Inflammatory macrophage (primary cell): ENCODE results near the gene MEIKIN.
"Not testable (repeated sequence)": the region's sequence is repeated elsewhere in the genome, so short reads cannot be mapped to it uniquely, and the experiment has no call there.

Source experiments
- DNase-seq, 2 donors: peaks; one replicate each; pipeline ENCODE4 v3.0.0-alpha.2; 2020 to 2022

MEIKIN gene

DNA sequence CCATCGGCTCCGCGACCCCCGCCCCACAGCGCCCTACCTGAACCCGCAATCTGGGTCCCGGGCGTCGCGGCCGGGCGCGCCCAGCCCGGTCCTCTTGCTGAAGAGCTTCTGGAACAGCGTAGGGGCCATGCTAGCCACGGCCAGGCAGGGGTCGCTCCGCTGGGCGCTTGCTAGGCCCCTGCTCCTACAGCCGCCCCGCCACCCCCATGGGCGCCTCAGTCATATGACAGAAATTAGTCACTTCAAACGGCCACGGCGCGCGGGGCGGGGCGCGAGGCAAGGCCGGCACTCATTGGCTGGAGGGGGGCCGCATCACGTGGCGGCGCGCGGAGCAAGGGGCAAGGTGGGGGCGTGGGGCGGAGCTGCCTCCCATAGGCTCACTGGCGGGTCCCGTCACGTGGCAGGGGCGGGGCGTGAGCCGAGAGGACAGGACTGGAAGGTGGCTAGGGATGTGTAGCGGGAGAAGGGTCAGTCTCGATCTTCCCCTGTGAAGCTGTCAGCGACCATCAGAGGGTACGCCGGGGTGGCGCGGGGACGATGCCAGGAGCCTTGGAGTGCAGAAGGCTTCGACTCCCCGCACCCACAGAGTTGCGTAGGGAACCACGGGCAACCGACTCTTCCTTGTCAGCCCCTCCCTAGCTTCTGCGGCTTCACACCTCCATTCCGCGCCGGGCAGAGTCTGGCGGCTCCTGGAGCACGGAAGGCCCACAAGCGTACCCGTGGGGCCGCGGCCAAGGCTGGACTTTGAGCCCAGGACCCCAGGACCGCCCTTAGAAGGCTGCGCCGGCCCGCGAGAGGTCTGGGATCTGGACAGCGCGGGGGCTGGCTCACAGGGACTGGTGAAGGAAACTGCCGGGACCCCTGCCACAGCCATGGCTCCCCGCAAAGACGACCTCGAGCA lies 148.4 kb downstream of the MEIKIN start, which contains the start of gene FNIP1:
Gene FNIP1, minus strand, starts transcription at position 225 of the 901 bp plus-strand sequence. Its CDS starts 96 bp downstream, at position 129.
- DNase-seq: peak; percentile 99

DNA sequence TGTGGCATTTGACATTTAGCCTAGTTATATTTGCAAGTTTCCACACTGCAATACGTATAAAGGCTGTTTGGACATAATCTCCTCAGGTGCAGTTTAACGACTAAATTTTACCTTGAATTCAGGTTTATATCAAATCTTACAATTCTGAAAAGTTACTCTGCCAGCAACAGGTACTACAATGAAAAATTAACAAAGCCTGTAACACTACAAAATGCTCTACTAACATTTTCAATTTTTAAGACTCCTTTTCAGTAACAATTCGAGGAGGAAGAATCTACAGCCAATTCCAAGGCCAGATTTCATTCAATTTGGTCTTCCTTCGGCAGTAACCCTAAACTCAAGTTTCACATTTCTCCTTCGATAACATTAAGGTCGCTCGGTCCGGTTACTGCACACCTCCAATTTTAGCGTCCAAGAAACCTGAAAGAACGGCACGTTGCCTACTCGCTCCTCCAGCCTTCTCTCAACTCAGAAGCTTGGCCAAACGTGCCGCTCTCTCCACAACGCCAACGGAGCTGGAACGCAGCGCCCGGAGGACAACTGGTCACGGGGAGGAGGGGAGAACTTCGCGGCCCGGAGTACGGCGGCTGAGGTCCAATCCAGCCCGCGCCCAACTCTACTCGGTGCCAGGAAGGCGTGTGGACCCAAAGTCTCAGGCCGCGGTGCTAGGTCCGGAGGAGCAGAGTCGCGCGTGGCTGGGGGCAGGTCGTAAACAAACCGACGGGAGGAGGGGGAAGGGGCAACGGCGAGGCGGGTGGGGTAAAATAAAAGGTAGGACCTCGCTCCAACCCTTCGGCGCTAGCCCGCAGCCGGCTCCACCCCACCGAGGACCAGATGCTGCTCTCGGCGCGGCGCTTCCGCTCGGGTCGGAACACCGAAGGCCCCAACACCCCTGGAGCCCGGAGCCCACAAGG lies 149.3 kb downstream of the MEIKIN start:
- peak; percentile 33 to 62 for DNase-seq

DNA sequence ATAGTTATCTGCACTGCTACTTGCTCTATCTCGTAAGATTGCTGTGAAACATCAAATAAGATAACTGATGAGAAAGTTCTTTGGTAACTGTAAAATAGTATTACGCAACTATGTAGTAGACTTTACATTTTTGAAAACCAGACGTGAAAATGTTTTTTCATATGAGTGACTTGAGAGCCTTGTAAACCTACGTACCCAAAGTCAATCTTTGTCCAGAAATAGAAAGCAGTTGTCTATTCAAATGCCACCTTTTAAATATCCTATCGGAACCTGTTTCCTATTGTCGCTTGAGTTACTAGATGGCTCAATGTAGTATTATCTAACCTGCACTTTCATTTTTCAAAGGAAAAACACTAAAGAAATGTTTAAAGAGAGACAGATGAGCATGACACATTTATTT lies 150.2 kb downstream of the MEIKIN start:
- peak in 1 of 2 donors; percentile 11 for DNase-seq

DNA sequence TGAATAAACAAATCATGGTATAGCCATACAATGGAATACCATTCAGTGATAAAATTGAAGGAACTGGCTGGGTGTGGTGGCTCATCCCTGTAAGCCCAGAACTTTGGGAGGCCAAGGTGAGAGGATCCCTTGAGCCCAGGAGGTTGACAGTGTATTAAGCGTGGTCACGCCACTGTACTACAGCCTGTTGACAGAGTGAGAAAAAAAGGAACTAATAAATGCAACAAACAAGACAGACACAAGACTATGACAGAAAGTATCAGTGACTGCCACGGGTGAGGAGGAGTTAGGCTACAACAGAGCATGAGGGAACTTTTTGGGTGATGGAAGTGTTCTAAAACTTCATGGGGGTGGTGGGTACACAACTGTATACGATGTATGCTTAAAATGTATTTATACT lies 150.9 kb downstream of the MEIKIN start:
- peak; percentile 73 to 74 for DNase-seq

DNA sequence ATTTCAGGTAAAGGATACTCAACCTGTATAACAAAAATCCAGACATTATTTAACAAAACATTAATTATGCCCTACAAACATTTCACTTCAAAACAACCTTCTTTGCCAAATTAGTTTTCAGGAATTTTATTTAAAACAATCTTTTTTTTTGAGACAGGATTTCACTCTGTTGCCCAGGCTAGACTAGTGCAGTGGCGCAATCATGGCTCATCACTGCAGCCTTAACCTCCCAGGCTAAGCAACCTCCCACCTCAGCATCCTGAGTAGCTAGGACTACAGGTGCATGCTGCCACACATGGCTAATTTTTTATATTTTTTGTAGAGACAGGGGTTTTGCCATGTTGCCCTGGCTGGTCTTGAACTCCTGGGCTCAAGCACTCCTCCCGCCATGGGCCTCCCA lies 152.6 kb downstream of the MEIKIN start:
- DNase-seq: no peak

DNA sequence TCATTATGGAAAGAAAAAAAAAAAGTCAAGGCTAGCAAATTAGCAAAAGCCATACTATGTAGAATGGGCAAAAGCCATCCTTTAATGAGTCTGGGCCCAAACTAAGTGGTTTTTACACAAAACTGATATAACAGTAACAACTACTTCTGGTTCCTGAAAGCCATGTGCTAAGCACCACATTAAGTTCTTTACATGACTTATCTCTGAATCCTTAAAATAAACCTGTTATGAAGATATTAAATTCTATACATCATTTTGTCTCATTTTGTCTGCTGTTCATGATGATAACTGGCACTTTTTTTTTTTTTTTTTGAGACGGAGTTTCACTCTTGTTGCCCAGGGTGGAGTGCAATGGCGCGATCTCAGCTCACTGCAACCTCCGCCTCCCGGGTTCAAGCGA lies 153.6 kb downstream of the MEIKIN start:
- no peak for DNase-seq

DNA sequence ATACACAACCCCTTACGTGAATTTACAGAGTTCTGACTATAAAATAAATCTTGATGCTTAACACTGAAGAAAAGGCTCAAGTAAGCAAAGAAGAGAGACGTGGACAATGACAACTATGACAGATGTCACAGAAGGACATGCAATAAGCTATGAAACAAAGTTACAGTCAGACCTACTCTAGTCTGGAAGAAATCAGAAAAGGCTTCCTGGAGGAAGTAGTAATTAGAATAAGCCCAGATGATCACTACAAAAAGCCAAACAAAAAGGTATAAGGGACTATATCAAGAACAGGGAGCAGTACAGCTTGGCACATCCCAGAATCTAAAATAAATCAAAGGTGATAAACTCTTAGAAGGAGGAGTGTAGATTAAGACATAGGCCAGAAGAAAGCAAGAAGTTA lies 154.9 kb downstream of the MEIKIN start:
- DNase-seq: no peak

DNA sequence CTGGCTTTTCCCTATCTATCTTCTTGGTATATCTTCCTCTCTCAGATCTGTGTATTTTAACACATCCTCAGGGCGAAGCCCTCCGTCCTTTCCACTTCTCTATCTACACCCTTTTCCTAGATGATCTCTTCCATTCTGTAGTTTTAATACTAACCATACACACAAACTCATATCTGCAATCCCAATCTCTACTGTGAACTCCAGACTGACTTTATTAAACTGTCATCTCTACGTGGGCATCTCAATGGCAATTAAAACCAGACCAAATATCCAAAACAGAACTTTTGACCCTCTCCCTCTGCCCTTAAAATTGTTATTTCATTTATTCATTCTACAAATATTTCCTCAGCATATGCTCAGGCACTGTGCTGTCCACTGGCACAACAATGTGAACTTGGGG lies 155.7 kb downstream of the MEIKIN start:
- no peak for DNase-seq

DNA sequence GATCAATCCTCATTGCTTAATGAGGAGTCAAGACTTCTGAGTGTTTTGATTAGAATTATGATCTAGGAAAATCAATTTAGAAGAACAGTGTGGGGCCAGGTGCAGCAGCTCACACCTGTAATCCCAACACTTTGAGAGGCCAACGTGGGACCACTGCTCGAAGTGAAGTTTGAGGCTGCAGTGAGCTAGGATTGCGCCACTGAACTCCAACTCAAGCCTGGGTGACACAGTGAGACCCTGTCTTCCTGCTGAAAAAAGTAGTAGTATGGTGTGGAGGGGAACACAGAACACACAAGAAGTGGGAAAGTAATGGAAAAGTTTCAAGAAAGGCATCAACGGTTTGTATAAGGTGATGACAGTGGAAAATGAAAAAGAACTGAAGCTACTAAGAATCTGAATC lies 157.7 kb downstream of the MEIKIN start:
- no peak for DNase-seq

DNA sequence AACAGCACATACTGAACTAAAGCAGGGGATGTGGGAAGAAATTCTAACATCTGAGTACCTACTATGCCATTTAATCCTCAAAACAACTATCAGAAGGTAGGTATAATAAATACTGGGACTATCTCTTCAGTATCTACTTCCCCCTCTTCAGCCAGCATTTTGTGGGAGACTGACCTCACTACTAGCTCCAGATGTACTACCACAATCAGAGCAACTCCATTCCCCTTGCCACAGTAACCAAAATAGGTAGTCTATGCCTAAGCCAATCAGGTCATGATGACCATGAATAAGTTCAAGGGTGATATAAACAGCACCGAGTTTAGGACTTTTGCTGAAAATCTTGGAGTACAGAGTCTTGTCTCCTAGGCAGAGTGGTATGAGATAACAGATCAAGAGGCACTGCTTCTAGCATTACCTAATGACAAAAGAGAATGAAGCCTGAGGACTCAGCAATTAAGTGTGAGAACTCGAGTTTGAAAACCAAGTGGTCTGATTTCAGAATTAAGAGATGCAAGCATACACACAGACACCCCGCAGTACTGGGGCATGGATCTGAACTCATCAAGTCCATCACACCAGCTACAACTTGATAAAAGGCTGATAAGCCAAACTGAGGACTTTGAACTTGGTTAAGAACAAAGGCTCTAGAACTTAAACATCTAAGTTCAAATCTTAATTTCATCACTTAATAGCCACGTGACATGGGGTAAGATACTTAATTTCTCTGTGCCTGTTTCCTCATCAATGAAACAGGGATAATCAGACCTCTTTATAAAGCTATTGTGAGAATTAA lies 158.4 kb downstream of the MEIKIN start:
- no peak for DNase-seq

DNA sequence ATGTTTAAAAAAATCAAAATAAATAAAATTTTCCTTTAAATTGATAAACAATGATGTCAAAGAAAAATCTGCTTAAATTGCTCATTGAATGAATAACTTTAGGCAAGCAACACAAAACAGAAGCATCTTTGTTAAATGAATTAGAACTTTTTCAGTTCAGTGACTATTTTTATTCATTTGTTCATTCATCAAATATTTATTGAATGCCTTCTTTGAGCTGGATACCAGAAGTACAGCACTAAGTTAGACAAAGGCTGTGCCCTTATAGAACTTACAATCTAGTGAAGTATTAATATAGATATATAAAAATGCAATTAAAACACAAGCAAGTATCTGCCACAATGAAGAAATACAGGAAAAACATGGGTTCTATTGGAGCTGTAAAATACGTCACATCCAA lies 159.4 kb downstream of the MEIKIN start:
- no peak for DNase-seq

DNA sequence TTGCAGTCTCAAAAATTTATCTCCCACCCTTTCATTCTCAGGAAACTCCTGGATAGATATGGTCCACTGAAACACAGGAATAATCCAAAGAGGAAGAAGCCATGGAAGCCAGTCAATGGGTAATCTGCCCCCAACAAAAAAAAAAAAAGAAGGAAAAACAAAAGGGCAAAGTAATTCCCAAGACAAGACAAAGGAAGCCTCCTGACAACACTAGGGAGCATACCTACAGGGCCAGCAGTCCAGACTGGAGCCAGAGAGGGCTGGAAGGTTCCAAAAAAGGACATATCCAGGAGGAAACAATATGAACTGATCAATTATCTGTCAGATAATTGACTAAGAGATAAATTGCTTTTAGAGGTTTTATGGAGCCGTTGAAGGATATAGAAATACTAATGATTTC lies 161.6 kb downstream of the MEIKIN start:
- DNase-seq: no peak

DNA sequence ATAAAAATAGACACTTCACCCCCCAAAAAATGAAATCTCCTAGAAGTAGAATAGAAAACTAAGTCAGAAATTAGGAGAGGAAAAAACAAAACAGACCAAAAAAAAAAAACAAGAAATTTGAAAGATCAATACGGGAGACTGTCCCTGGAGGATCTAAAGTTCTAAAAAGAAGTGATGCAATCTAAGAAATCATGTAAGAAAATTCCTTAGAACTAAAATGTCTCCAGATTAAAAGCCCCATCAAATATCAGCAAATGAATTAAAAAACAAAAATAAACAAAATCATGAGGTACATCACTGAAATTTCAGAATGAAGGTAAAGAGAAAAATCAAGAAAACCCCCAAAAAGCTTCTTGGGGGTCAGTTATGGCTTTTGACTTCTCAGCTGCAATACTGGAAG lies 162.1 kb downstream of the MEIKIN start:
- DNase-seq: no peak

DNA sequence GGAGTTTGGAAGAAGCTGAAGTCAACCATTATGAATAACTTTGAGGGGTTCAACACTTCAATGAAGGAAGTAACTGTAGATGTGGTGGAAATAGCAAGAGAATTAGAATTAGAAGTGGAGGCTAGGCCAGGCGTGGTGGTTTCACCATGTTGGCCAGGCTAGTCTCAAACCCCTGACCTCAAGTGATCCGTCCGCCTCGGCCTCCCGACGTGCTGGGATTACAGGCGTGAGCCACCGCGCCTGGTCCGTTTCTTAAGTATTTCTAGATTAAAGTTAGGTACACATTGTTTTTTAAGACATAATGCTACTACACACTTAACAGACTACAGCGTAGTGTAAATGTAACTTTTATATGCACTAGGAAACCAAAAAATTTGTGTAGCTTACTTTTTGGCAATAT lies 162.7 kb downstream of the MEIKIN start:
- no peak for DNase-seq

DNA sequence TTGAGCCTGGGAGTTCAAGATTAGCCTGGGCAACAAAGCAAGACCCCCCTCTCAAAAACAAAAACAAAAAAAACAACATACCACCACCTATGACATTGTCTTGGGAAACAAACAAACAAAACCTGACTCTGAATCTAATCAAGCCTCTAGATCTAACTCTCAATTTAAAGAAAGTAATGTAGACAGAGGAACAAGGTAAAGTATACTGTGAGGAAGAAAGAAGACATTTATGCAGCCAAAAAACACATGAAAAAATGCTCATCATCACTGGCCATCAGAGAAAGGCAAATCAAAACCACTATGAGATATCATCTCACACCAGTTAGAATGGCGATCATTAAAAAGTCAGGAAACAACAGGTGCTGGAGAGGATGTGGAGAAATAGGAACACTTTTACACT lies 167.3 kb downstream of the MEIKIN start:
- DNase-seq: not testable (repeated sequence)

DNA sequence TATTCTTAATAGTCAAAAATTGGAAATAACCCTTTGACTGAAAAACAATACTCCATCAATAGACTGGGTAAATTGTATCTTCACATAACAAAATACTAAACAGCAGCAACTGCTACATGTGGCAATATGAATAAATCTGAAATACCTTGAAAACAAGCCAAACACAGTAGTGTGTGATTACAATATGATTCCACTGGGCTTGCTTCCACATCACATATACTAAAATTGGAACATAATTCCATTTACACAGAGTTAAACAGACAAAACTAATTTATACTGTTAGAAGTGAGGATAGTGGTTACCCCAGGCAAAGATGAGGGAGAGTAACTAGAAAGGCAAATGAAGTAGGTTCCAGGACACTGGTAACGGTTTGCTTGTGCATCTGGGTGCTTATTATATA lies 169.0 kb downstream of the MEIKIN start:
- DNase-seq: no peak

DNA sequence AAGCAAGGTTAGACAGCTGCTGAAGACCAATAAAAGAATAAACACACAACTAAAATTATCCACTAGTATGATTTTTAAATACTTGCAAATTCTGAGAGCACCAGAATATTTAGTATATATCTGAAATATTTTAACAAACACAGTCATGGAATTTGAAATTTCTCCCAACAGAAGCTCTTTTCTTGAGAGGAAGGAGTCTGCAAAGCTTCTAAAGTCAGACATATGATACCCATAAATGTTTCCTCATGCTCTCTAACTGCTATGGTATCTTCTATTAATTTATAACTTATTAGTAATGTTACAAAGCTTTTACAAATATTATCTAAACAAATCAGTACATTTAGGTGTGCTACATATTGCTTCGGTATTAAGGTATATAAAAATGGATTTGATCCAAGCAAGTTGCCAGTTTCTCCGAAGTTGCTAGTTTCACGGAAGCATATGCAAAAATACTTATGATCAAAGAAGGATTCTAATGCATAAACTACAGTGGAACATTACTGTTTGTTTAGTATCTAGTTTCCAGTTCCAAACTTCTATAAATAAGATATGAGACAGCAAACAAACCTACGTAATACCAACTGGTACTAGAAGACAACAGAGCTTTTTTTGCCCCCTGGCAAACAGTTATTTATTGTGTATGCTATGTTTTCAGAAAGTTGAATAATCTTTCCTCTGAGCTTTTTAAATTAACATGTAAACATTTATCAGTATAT lies 170.7 kb downstream of the MEIKIN start:
- DNase-seq: no peak

DNA sequence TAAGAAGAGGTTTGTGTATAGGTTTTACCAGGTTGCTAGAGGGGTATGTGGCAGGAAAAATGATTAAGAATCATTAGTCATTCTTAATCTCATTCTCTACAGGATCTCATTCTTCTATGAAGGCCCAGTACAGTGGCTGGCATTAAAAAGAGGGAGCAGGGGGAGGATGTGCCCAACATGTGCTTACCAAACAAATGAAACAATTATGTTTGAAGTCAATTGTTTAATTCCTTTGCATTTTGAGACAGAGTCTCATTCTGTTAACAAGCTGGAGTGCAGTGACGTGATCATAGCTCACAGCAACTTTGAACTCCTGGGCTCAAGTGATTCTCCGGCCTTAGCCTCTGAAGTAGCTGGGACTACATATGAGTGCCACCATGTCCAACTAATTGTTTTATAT lies 171.7 kb downstream of the MEIKIN start:
- no peak for DNase-seq

DNA sequence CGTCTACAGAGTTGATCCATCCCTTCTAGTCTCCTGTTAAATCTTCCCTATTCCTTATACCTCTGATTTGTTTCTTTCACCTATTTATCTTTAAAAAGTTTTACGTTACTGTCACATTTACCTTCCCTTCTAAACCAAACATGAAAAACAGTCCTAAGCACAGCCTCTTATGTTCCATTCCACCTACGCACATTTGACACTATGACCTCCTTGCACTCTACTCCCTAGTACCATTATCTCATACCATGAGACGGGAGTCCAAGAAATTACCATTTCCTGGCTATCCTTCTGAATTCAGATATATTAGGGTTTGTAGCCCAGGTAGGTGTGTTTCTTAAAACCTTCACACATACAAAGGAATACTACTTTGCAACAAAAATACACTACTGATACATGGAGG lies 173.8 kb downstream of the MEIKIN start:
- no peak for DNase-seq

DNA sequence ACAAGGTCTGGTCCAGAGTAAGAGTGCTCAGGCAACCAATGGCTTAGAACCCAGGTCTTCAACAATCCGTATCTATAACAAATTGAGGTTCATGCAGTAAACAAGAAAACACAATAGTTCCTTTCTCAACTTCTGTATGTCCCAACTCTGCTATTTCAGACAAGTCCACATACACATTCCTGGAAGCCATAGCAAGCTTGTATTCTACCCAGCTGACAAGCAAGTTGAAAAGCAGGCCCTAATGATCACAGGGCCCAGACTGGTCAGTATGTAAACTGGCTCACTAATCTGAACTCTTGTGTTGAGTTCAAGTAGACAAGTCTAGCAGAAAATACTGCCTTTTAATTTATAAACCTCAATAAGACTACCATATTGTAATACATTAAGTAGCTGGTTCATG lies 175.5 kb downstream of the MEIKIN start:
- DNase-seq: no peak

DNA sequence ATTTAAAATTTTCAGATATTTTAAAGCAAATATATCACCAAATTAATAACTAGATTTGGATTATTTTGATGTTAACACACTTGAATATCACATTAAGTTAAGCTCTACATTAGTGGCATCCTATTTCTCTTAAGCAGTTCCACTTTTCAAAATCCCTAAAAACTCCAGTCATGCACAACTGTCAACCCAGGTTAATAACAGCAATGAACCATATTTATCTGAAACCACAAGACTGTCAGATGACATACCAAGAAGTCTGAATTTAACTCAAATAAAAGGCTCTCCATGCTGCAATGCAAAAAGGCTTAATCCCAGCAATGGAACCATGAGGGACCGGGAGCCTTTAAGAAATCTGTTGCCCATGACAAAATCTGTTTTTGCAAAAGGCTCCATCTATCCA lies 176.1 kb downstream of the MEIKIN start:
- DNase-seq: peak in 1 of 2 donors; percentile 13

DNA sequence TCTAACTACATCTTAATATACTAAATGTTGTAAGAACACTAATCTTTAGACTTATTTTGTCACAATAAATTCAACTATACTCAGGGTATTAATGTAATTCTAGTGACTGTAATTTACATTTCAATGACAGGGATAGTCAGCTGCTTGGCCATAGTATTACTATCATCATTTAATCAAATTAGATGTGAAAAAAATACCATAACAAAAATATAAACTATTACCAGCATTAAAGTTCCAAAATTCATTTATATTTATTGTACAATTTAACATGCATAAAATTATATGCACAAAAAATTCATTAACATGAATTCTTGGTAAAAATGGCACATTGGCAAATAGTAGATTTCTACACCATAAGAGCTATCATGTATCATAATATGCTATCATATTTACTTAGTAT lies 177.6 kb downstream of the MEIKIN start:
- DNase-seq: no peak
